AG09319 (cell line): ENCODE measurements around the gene TYW1.
"Not testable (repeated sequence)": the region's sequence is repeated elsewhere in the genome, so short reads cannot be mapped to it uniquely, and the experiment has no call there.

ENCODE experiments used
- DNase-seq: peaks from one replicate; pipeline ENCODE4 v3.0.0-alpha.2; 2010; ENCODE audit warnings: low read depth; ENCODE audit errors: extremely low read depth
- TF ChIP-seq, protein P1 (sequence below): IDR thresholded peaks from 2 replicates; pipeline ENCODE4 v1.5.1; 2011; ENCODE audit warnings: low read depth, mild to moderate bottlenecking, inconsistent platforms, low read length, moderate library complexity

The TYW1 gene

GRCh38 chr7:67019562-67020390, 23.1 kb downstream of the TYW1 start:
- DNase-seq: no peak
- TF ChIP-seq, protein P1, sequence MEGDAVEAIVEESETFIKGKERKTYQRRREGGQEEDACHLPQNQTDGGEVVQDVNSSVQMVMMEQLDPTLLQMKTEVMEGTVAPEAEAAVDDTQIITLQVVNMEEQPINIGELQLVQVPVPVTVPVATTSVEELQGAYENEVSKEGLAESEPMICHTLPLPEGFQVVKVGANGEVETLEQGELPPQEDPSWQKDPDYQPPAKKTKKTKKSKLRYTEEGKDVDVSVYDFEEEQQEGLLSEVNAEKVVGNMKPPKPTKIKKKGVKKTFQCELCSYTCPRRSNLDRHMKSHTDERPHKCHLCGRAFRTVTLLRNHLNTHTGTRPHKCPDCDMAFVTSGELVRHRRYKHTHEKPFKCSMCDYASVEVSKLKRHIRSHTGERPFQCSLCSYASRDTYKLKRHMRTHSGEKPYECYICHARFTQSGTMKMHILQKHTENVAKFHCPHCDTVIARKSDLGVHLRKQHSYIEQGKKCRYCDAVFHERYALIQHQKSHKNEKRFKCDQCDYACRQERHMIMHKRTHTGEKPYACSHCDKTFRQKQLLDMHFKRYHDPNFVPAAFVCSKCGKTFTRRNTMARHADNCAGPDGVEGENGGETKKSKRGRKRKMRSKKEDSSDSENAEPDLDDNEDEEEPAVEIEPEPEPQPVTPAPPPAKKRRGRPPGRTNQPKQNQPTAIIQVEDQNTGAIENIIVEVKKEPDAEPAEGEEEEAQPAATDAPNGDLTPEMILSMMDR: no peak

GRCh38 chr7:67021260-67021659, 24.6 kb downstream of the TYW1 start:
- no peak for DNase-seq
- TF ChIP-seq, protein P1: no peak

DNA sequence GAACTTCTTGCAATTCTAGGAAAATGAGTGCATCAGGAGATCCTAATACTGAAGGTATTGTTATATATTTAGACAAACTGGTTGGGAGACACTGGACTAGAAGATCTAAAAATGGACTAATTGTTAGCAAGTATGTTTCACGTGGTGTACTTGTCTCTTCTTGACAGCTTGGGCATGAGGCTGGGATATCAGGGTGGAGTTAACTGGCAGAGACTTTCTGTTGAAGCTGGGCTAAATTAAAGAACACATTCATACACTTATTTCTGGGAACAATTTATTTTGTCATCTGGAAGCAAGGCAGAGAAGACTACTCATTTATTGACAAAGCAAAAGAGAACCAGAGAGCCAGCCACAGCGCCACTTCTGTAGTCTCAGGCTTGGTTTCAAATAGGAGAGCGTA, 25.9 kb downstream of the TYW1 start:
- TF ChIP-seq, protein P1: no peak
- DNase-seq: no peak

- DNase-seq: not testable (repeated sequence)
These were observed 28.8 kb downstream of the TYW1 start for GRCh38 chr7:67025459-67025858.

DNA sequence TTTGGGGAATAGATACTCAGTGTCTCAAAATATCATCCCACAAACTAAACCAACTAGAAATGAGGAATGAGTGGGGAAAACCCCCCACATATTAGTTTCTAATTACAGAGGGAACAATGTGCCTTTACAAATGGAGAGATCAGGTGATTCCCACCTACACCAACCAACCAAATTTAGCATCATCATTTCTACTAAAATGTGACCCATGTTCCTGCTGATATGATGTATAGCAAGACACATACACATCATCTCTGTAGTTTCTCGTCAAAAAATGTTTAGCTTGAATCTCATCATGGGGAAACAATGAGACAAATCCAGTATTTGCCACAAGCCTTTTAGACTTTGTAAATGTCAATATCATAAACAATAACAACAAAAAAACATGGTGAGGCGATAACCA, 35.1 kb downstream of the TYW1 start:
- not testable (repeated sequence) for DNase-seq

DNA sequence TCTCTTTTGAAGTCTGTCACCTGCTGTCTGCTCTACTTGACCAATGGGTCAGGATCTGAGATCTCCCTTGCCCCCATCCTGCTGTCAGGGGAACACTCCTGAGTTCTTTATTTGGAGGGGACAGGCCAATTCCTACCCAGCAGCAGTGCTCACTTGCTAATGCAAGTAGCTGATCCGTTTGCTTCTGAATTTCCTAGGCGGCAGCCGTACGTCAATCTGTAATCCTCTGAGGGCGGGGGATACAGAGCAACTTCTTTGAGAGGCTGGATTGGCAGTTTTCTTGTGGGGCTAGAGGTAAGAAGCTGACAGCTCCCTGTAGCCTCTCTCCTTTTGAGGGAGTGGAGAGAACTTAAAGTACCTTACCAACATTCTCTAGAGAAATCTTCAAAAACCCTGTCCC, 36.6 kb downstream of the TYW1 start:
- TF ChIP-seq, protein P1: no peak
- DNase-seq: no peak

- DNase-seq: not testable (repeated sequence)
These were observed 40.1 kb downstream of the TYW1 start for GRCh38 chr7:67036432-67037395.

GRCh38 chr7:67040832-67041231, 44.2 kb downstream of the TYW1 start:
- not testable (repeated sequence) for DNase-seq
- TF ChIP-seq, protein P1: peak; percentile 19

- DNase-seq: peak; percentile 38
These were observed 46.3 kb downstream of the TYW1 start for GRCh38 chr7:67042781-67043558.

DNA sequence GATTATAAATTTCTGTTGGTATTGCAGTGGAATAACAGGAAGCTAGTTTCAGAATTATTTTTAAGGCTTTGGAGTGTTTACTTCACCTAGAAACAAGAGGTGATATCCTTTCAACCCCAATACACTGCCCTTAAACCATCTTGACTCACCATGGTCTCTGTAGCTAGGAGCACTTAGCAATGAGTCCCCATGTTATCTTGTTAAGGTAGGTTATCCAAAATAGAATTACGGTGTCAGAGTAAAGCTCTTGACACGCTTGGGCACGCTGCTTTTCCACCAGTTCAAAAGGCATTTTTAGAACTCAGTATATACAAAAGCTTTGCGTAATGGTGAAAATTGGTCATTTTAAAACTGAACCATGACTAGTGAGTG, 46.9 kb downstream of the TYW1 start:
- DNase-seq: not testable (repeated sequence)
